ENCODE measurements around the gene SMIM35. TPM values are rescaled to one million over a fixed set of nuclear protein-coding genes. Genes with fewer than 3 reads are reported as not detected.

The SMIM35 gene
- total RNA-seq, 1 experiment from 2014 or later: not detected

GRCh38 chr11:118117790-118118601 is 31.2 kb upstream of the SMIM35 start:
- ChIA-PET CTCF (no interaction called here), POLR2A (ENCODE audit: unreplicated experiment) (no interaction called here)
- Histone ChIP-seq H3K9me3 (ENCODE audit: insufficient read depth, low read depth) (no peaks in the 10 kb centered on the region), H3K27me3 (ENCODE audit: insufficient read depth, low read depth) (no peaks in the 10 kb centered on the region), H3K4me3 (no peak overlapping the region), H3K79me2 (ENCODE audit: low read depth) (no peaks in the 10 kb centered on the region), H4K20me1 (ENCODE audit: insufficient read depth) (no peaks in the 10 kb centered on the region), H3K27ac (no peak overlapping the region), H3K4me2 (no peak overlapping the region), H3K4me1 (replicated peaks; ENCODE audit: insufficient read depth) (no peaks in the 10 kb centered on the region), H3F3A (ENCODE audit: insufficient read depth, low read depth) (no peaks in the 10 kb centered on the region), H2AFZ (no peak overlapping the region), H3K9me2 (ENCODE audit: insufficient read depth) (peaks cover 4% of the 10 kb centered on the region; the same call in 1 of the 2 replicates), H3K36me3 (ENCODE audit: low read depth) (no peaks in the 10 kb centered on the region)
- no peak for DNase-seq
- no peak for TF ChIP-seq EZH2 (IDR thresholded peaks at IDR 0.05; ENCODE audit: low read depth)
- TF ChIP-seq, protein P1, sequence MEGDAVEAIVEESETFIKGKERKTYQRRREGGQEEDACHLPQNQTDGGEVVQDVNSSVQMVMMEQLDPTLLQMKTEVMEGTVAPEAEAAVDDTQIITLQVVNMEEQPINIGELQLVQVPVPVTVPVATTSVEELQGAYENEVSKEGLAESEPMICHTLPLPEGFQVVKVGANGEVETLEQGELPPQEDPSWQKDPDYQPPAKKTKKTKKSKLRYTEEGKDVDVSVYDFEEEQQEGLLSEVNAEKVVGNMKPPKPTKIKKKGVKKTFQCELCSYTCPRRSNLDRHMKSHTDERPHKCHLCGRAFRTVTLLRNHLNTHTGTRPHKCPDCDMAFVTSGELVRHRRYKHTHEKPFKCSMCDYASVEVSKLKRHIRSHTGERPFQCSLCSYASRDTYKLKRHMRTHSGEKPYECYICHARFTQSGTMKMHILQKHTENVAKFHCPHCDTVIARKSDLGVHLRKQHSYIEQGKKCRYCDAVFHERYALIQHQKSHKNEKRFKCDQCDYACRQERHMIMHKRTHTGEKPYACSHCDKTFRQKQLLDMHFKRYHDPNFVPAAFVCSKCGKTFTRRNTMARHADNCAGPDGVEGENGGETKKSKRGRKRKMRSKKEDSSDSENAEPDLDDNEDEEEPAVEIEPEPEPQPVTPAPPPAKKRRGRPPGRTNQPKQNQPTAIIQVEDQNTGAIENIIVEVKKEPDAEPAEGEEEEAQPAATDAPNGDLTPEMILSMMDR (conservative IDR thresholded peaks at IDR 0.05): no peak
- intact Hi-C loops (cut with micrococcal nuclease; ENCODE audit: unreplicated experiment): no loop called here
- BruUV-seq (replicated peaks): no TSS peak

GRCh38 chr11:118115048-118115447 is 28.3 kb upstream of the SMIM35 start:
- Histone ChIP-seq H3K4me3 (no peak overlapping the region), H3K27me3 (ENCODE audit: insufficient read depth, low read depth) (no peaks in the 10 kb centered on the region), H3K79me2 (ENCODE audit: low read depth) (no peaks in the 10 kb centered on the region), H4K20me1 (ENCODE audit: insufficient read depth) (no peaks in the 10 kb centered on the region), H3F3A (ENCODE audit: insufficient read depth, low read depth) (no peaks in the 10 kb centered on the region), H3K9me3 (ENCODE audit: insufficient read depth, low read depth) (no peaks in the 10 kb centered on the region), H3K36me3 (ENCODE audit: low read depth) (no peaks in the 10 kb centered on the region), H3K4me1 (replicated peaks; ENCODE audit: insufficient read depth) (peaks cover 11% of the 10 kb centered on the region), H3K4me2 (no peak overlapping the region), H3K27ac (no peak overlapping the region), H2AFZ (no peak overlapping the region), H3K9me2 (ENCODE audit: insufficient read depth) (no peaks in the 10 kb centered on the region)
- no peak for DNase-seq
- CTCF ChIA-PET: no interaction called here
- intact Hi-C loops (cut with micrococcal nuclease; ENCODE audit: unreplicated experiment): no loop called here
- POLR2A ChIA-PET (ENCODE audit: unreplicated experiment): no interaction called here
- no peak for TF ChIP-seq EZH2 (IDR thresholded peaks at IDR 0.05; ENCODE audit: low read depth)
- TF ChIP-seq, protein P1 (conservative IDR thresholded peaks at IDR 0.05): no peak
- no TSS peak for BruUV-seq (replicated peaks)

- Histone ChIP-seq H2AFZ (no peak overlapping the region), H3K27me3 (ENCODE audit: insufficient read depth, low read depth) (no peaks in the 10 kb centered on the region), H3K9me2 (ENCODE audit: insufficient read depth) (no peaks in the 10 kb centered on the region), H3K4me2 (no peak overlapping the region), H3K36me3 (ENCODE audit: low read depth) (no peaks in the 10 kb centered on the region), H3K9me3 (ENCODE audit: insufficient read depth, low read depth) (no peaks in the 10 kb centered on the region), H3K27ac (no peak overlapping the region), H3K4me1 (replicated peaks; ENCODE audit: insufficient read depth) (peaks cover 11% of the 10 kb centered on the region), H3K79me2 (ENCODE audit: low read depth) (no peaks in the 10 kb centered on the region), H4K20me1 (ENCODE audit: insufficient read depth) (no peaks in the 10 kb centered on the region), H3K4me3 (no peak overlapping the region), H3F3A (ENCODE audit: insufficient read depth, low read depth) (no peaks in the 10 kb centered on the region)
- DNase-seq: no peak
- BruUV-seq (replicated peaks): no TSS peak
- intact Hi-C loops (cut with micrococcal nuclease; ENCODE audit: unreplicated experiment): no loop called here
- TF ChIP-seq EZH2 (IDR thresholded peaks at IDR 0.05; ENCODE audit: low read depth): no peak
- TF ChIP-seq, protein P1 (conservative IDR thresholded peaks at IDR 0.05): no peak
- ChIA-PET CTCF (interaction anchor here (0.6 kb wide), 1 partner anchor 567 kb away, joined by 17 read pairs; no protein-coding TSS in a partner anchor), POLR2A (ENCODE audit: unreplicated experiment) (no interaction called here)
These were observed 27.5 kb upstream of the SMIM35 start for GRCh38 chr11:118114266-118114665.

Data from PC-9 (cell line).